Activated naive CD4-positive, alpha-beta T cell treated with anti-CD3 and anti-CD28 coated beads for 36 hours (primary cell): Measurements from ENCODE around the gene CYP1A1. TPM values are rescaled to one million over a fixed set of nuclear protein-coding genes. Genes with fewer than 3 reads are reported as not detected.
"Not testable (repeated sequence)": the region's sequence is repeated elsewhere in the genome, so short reads cannot be mapped to it uniquely, and the experiment has no call there.

Source experiments
- CTCF ChIA-PET: fragments of 350-600 bp; sonication (Branson Sonifier 250); formaldehyde crosslinking; loops from one replicate; lab custom pipeline; 2021; ENCODE audit warnings: antibody characterized with exemption; lab: Charles Lee
- DNase-seq: peaks from one replicate; pipeline ENCODE4 v3.0.0-alpha.2; 2020
- H3K27ac Mint-ChIP-seq: one replicate; pipeline ENCODE4 v1.8.0; 2021; ENCODE audit warnings: mild to moderate bottlenecking, mixed read lengths
- H3K27me3 Mint-ChIP-seq: one replicate; pipeline ENCODE4 v1.8.0; 2021; ENCODE audit warnings: low read depth, mixed read lengths
- H3K36me3 Mint-ChIP-seq: one replicate; pipeline ENCODE4 v1.8.0; 2021; ENCODE audit warnings: low read depth, mixed read lengths
- H3K4me1 Mint-ChIP-seq: one replicate; pipeline ENCODE4 v1.8.0; 2021; ENCODE audit warnings: low read depth, mixed read lengths
- H3K4me3 Mint-ChIP-seq: one replicate; pipeline ENCODE4 v1.8.0; 2021; ENCODE audit warnings: mild to moderate bottlenecking, moderate library complexity, mixed read lengths
- H3K9me3 Mint-ChIP-seq: one replicate; pipeline ENCODE4 v1.8.0; 2021; ENCODE audit warnings: mixed read lengths
- intact Hi-C: fragments of 100-400 bp; cut with micrococcal nuclease; formaldehyde crosslinking; loops from one replicate; pipeline ENCODE4 v1.15.1; 2023
- total RNA-seq, 2 experiments: library from RNA; stranded (reverse); gene quantifications; one replicate each; pipeline ENCODE4 v1.2.3, GENCODE V29; 2021

Gene CYP1A1
- total RNA-seq, 2 experiments from 2014 or later, result 0.12 to 0.37 TPM

GRCh38 chr15:74758736-74759135 is 33.4 kb upstream of the CYP1A1 start:
- no peak for DNase-seq
- no peaks in the 10 kb centered on the region for H3K36me3 Mint-ChIP-seq
- no peak overlapping the region for H3K27ac Mint-ChIP-seq
- H3K4me3 Mint-ChIP-seq, result no peak overlapping the region
- no peaks in the 10 kb centered on the region for H3K4me1 Mint-ChIP-seq
- CTCF ChIA-PET, result interaction anchor here (1.5 to 2.6 kb wide), 3 partner anchors 10 to 124 kb away, joined by 4 to 12 read pairs (median 10); no protein-coding TSS in a partner anchor
- intact Hi-C loops, result no loop called here
- peaks cover 2% of the 10 kb centered on the region for H3K27me3 Mint-ChIP-seq
- no peaks in the 10 kb centered on the region for H3K9me3 Mint-ChIP-seq

GRCh38 chr15:74754593-74755215 is 29.4 kb upstream of the CYP1A1 start:
- CTCF ChIA-PET, result no interaction called here
- H3K27me3 Mint-ChIP-seq, result no peaks in the 10 kb centered on the region

GRCh38 chr15:74752531-74752930 is 27.2 kb upstream of the CYP1A1 start:
- CTCF ChIA-PET, result no interaction called here
- H3K4me1 Mint-ChIP-seq, result no peaks in the 10 kb centered on the region
- H3K4me3 Mint-ChIP-seq, result no peak overlapping the region
- H3K36me3 Mint-ChIP-seq, result no peaks in the 10 kb centered on the region
- intact Hi-C loops, result no loop called here
- no peaks in the 10 kb centered on the region for H3K9me3 Mint-ChIP-seq
- DNase-seq, result no peak
- no peak overlapping the region for H3K27ac Mint-ChIP-seq
- H3K27me3 Mint-ChIP-seq, result no peaks in the 10 kb centered on the region

More at GRCh38 chr15:74754593-74755215, 29.4 kb upstream of the CYP1A1 start:
- Mint-ChIP-seq H3K27ac (no peak overlapping the region), H3K4me3 (no peak overlapping the region), H3K4me1 (no peaks in the 10 kb centered on the region), H3K36me3 (no peaks in the 10 kb centered on the region), H3K9me3 (no peaks in the 10 kb centered on the region)
- intact Hi-C loops, result no loop called here
- DNase-seq, result no peak

GRCh38 chr15:74752011-74752410 is 26.7 kb upstream of the CYP1A1 start:
- intact Hi-C loops, result no loop called here
- Mint-ChIP-seq H3K4me1 (no peaks in the 10 kb centered on the region), H3K27me3 (no peaks in the 10 kb centered on the region), H3K27ac (no peak overlapping the region), H3K36me3 (no peaks in the 10 kb centered on the region), H3K9me3 (no peaks in the 10 kb centered on the region), H3K4me3 (no peak overlapping the region)
- DNase-seq, result no peak
- CTCF ChIA-PET, result no interaction called here

GRCh38 chr15:74750751-74751150 is 25.4 kb upstream of the CYP1A1 start:
- H3K4me3 Mint-ChIP-seq, result no peak overlapping the region
- no peaks in the 10 kb centered on the region for H3K36me3 Mint-ChIP-seq
- no peaks in the 10 kb centered on the region for H3K9me3 Mint-ChIP-seq
- H3K27me3 Mint-ChIP-seq, result no peaks in the 10 kb centered on the region
- CTCF ChIA-PET, result no interaction called here
- no peaks in the 10 kb centered on the region for H3K4me1 Mint-ChIP-seq
- no peak for DNase-seq
- no peak overlapping the region for H3K27ac Mint-ChIP-seq
- intact Hi-C loops, result no loop called here

GRCh38 chr15:74749832-74750231 is 24.5 kb upstream of the CYP1A1 start:
- no peak for DNase-seq
- no peaks in the 10 kb centered on the region for H3K36me3 Mint-ChIP-seq
- no peaks in the 10 kb centered on the region for H3K4me1 Mint-ChIP-seq
- H3K27me3 Mint-ChIP-seq, result no peaks in the 10 kb centered on the region
- no peaks in the 10 kb centered on the region for H3K9me3 Mint-ChIP-seq
- no peak overlapping the region for H3K4me3 Mint-ChIP-seq
- H3K27ac Mint-ChIP-seq, result no peak overlapping the region
- CTCF ChIA-PET, result no interaction called here
- intact Hi-C loops, result no loop called here

- intact Hi-C loops, result no loop called here
- CTCF ChIA-PET, result interaction anchor here (0.6 to 0.7 kb wide), 2 partner anchors 23 to 117 kb away, joined by 3 read pairs; no protein-coding TSS in a partner anchor
- no peak for DNase-seq
- H3K27ac Mint-ChIP-seq, result no peak within 1 kb of the TSS
- H3K4me3 Mint-ChIP-seq, result no peak within 1 kb of the TSS
- H3K36me3 Mint-ChIP-seq, result no peaks in the 10 kb centered on the region
- H3K9me3 Mint-ChIP-seq, result no peaks in the 10 kb centered on the region
- no peaks in the 10 kb centered on the region for H3K27me3 Mint-ChIP-seq
- H3K4me1 Mint-ChIP-seq, result no peaks in the 10 kb centered on the region
These were observed 23.1 kb upstream of the CYP1A1 start, which contains the start of gene CYP1A2 for GRCh38 chr15:74748322-74748946. Gene CYP1A2 (plus strand): TSS chr15:74748845. CDS start chr15:74749739, 894 bp downstream.

- Mint-ChIP-seq H3K4me1 (no peaks in the 10 kb centered on the region), H3K36me3 (no peaks in the 10 kb centered on the region), H3K9me3 (peaks cover 5% of the 10 kb centered on the region), H3K27me3 (peaks cover 2% of the 10 kb centered on the region), H3K27ac (no peak overlapping the region), H3K4me3 (no peak overlapping the region)
- CTCF ChIA-PET, result interaction anchor here (0.6 to 1.1 kb wide), 2 partner anchors 91 to 113 kb away, joined by 4 to 5 read pairs; no protein-coding TSS in a partner anchor
- DNase-seq, result no peak
- intact Hi-C loops, result no loop called here
These were observed 21.1 kb upstream of the CYP1A1 start for GRCh38 chr15:74746389-74746788.

GRCh38 chr15:74742422-74742821 is 17.1 kb upstream of the CYP1A1 start:
- no peak overlapping the region for H3K4me3 Mint-ChIP-seq
- no peaks in the 10 kb centered on the region for H3K36me3 Mint-ChIP-seq
- H3K4me1 Mint-ChIP-seq, result peaks cover 8% of the 10 kb centered on the region
- H3K27ac Mint-ChIP-seq, result no peak overlapping the region
- peaks cover 12% of the 10 kb centered on the region for H3K9me3 Mint-ChIP-seq
- H3K27me3 Mint-ChIP-seq, result peaks cover 4% of the 10 kb centered on the region
- no peak for DNase-seq
- CTCF ChIA-PET, result interaction anchor here (0.8 to 1.3 kb wide), 2 partner anchors 19 to 109 kb away, joined by 3 to 5 read pairs; no protein-coding TSS in a partner anchor
- intact Hi-C loops, result no loop called here

- H3K27me3 Mint-ChIP-seq, H3K4me3 Mint-ChIP-seq, DNase-seq, H3K27ac Mint-ChIP-seq, H3K36me3 Mint-ChIP-seq, H3K4me1 Mint-ChIP-seq, intact Hi-C loops: not testable (repeated sequence)
- peaks cover 15% of the 10 kb centered on the region for H3K9me3 Mint-ChIP-seq
- CTCF ChIA-PET, result interaction anchor here (1.3 kb wide), 1 partner anchor 33 kb away, joined by 9 read pairs; no protein-coding TSS in a partner anchor
These were observed 12.9 kb upstream of the CYP1A1 start for GRCh38 chr15:74738239-74738638.

GRCh38 chr15:74735305-74735704 is 10.0 kb upstream of the CYP1A1 start:
- Mint-ChIP-seq H3K4me1 (peaks cover 10% of the 10 kb centered on the region), H3K4me3 (no peak overlapping the region), H3K27ac (no peak overlapping the region), H3K36me3 (no peaks in the 10 kb centered on the region), H3K27me3 (peaks cover 11% of the 10 kb centered on the region), H3K9me3 (peaks cover 10% of the 10 kb centered on the region)
- no peak for DNase-seq
- intact Hi-C loops, result no loop called here
- CTCF ChIA-PET, result interaction anchor here (1.4 kb wide), 1 partner anchor 104 kb away, joined by 3 read pairs; no protein-coding TSS in a partner anchor

- H3K27me3 Mint-ChIP-seq, result peaks cover 16% of the 10 kb centered on the region
- peaks cover 8% of the 10 kb centered on the region for H3K4me1 Mint-ChIP-seq
- CTCF ChIA-PET, result no interaction called here
- no peak overlapping the region for H3K27ac Mint-ChIP-seq
- H3K9me3 Mint-ChIP-seq, result peaks cover 10% of the 10 kb centered on the region
- H3K36me3 Mint-ChIP-seq, result no peaks in the 10 kb centered on the region
- no peak overlapping the region for H3K4me3 Mint-ChIP-seq
- no peak for DNase-seq
- intact Hi-C loops, result no loop called here
These were observed 7.9 kb upstream of the CYP1A1 start for GRCh38 chr15:74733269-74733668.
